Uterus (tissue), 2 donors: ENCODE data around the gene LALBA.

Experiments
- CTCF ChIP-seq, 4 experiments: fragments of 200-600 bp in 2 of 4; fragments of 450-650 bp in 2 of 4; sonication (generic) in 2 of 4; IDR thresholded peaks; one replicate each; pipeline ENCODE4 v1.5.1; 2016 to 2019; ENCODE audit warnings: antibody characterized with exemption in 4 of 4, mild to moderate bottlenecking in 2 of 4, moderate library complexity in 1 of 4
- POLR2A ChIP-seq, 2 donors: fragments of 450-650 bp; IDR thresholded peaks; one replicate each; pipeline ENCODE4 v1.6.1; 2016; ENCODE audit warnings: antibody characterized with exemption in 2 of 2, mild to moderate bottlenecking in 1 of 2, moderate library complexity in 1 of 2

GRCh38 chr12:48613321-48613720, 43.5 kb upstream of the LALBA start:
- TF ChIP-seq POLR2A (IDR thresholded peaks at IDR 0.05) (no peak), CTCF (IDR thresholded peaks at IDR 0.05) (no peak)
